A673 (cell line): Measurements from ENCODE around the gene DVL1. TPM values are rescaled to one million over a fixed set of nuclear protein-coding genes. Genes with fewer than 3 reads are reported as not detected.

Source experiments
- BruUV-seq: library from RNA; stranded (reverse); fragments of 400-500 nt; replicated peaks from 2 replicates; lab custom pipeline; 2021; lab: Mats Ljungman, UMichigan
- CTCF ChIA-PET: fragments of 300-600 bp; sonication (Branson Sonifier 250); formaldehyde crosslinking; loops from one replicate; lab custom pipeline; 2022; ENCODE audit warnings: antibody characterized with exemption; lab: Charles Lee
- POLR2A ChIA-PET: fragments of 300-600 bp; sonication (Branson Sonifier 250); formaldehyde crosslinking; loops from one replicate; lab custom pipeline; 2022; ENCODE audit warnings: antibody characterized with exemption; ENCODE audit not compliant: low non-redundant PET; lab: Charles Lee
- DNase-seq: peaks from one replicate; pipeline ENCODE4 v3.0.0-alpha.2; 2015; ENCODE audit warnings: low spot score
- H3K27ac ChIP-seq: fragments of 200-600 bp; sonication (generic); 2 replicates; pipeline ENCODE4 v1.5.1; 2016; ENCODE audit warnings: mixed run types, low read depth, mild to moderate bottlenecking, mixed read lengths, antibody characterized with exemption, low read length; ENCODE audit not compliant: poor library complexity, severe bottlenecking
- H3K27me3 ChIP-seq: fragments of 200-600 bp; sonication (generic); replicated peaks from 2 replicates; pipeline ENCODE4 v1.6.1; 2017; ENCODE audit warnings: mixed run types, low read depth, mild to moderate bottlenecking, mixed read lengths, antibody characterized with exemption, low read length; ENCODE audit not compliant: insufficient read depth, poor library complexity
- H3K36me3 ChIP-seq: fragments of 200-600 bp; sonication (generic); 2 replicates; pipeline ENCODE4 v1.6.1; 2016; ENCODE audit warnings: mixed run types, mild to moderate bottlenecking, mixed read lengths, antibody characterized with exemption, low read length; ENCODE audit not compliant: insufficient read depth, poor library complexity, severe bottlenecking
- H3K4me1 ChIP-seq: fragments of 200-600 bp; sonication (generic); 2 replicates; pipeline ENCODE4 v1.6.1; 2017; ENCODE audit warnings: mixed run types, mild to moderate bottlenecking, mixed read lengths, antibody characterized with exemption, low read length; ENCODE audit not compliant: insufficient read depth, poor library complexity, severe bottlenecking
- H3K4me3 ChIP-seq: fragments of 200-600 bp; sonication (generic); 2 replicates; pipeline ENCODE4 v1.5.1; 2016; ENCODE audit warnings: low read depth, mixed run types, mild to moderate bottlenecking, mixed read lengths, low read length; ENCODE audit not compliant: poor library complexity, severe bottlenecking
- H3K9me3 ChIP-seq: fragments of 200-600 bp; sonication (generic); 2 replicates; pipeline ENCODE4 v1.6.1; 2016; ENCODE audit warnings: mixed run types, low read depth, mild to moderate bottlenecking, mixed read lengths, antibody characterized with exemption, low read length; ENCODE audit not compliant: poor library complexity, severe bottlenecking
- EZH2 ChIP-seq: fragments of 200-600 bp; sonication (generic); IDR thresholded peaks from 2 replicates; pipeline ENCODE4 v1.6.1; 2017; ENCODE audit warnings: borderline replicate concordance, low read depth, mild to moderate bottlenecking, mixed read lengths, antibody characterized with exemption, low read length; ENCODE audit not compliant: poor library complexity, severe bottlenecking
- intact Hi-C: fragments of 100-400 bp; cut with micrococcal nuclease; formaldehyde crosslinking; loops from one replicate; pipeline ENCODE4 v1.10.0; 2022; ENCODE audit not compliant: unreplicated experiment
- total RNA-seq: library from RNA; stranded (reverse); gene quantifications from 2 replicates; pipeline ENCODE4 v1.2.3, GENCODE V29; 2021
- TF ChIP-seq, protein P1 (sequence below): fragments of 300-800, 200-600 bp; sonication (generic); conservative IDR thresholded peaks from 2 replicates; pipeline ENCODE4 v1.5.1; 2017; ENCODE audit warnings: low read depth, mild to moderate bottlenecking, antibody characterized with exemption, low read length, moderate library complexity, mixed read lengths

Gene DVL1
- total RNA-seq, 1 experiment from 2014 or later = 48.0 TPM

- ChIA-PET POLR2A (interaction anchor here (0.7 kb wide), 1 partner anchor 144 kb away, joined by 3 read pairs; no protein-coding TSS in a partner anchor), CTCF (no interaction called here)
- H3K36me3 ChIP-seq = peaks cover 72% of the 10 kb centered on the region
- H3K27me3 ChIP-seq = no peaks in the 10 kb centered on the region
- TF ChIP-seq, protein P1, sequence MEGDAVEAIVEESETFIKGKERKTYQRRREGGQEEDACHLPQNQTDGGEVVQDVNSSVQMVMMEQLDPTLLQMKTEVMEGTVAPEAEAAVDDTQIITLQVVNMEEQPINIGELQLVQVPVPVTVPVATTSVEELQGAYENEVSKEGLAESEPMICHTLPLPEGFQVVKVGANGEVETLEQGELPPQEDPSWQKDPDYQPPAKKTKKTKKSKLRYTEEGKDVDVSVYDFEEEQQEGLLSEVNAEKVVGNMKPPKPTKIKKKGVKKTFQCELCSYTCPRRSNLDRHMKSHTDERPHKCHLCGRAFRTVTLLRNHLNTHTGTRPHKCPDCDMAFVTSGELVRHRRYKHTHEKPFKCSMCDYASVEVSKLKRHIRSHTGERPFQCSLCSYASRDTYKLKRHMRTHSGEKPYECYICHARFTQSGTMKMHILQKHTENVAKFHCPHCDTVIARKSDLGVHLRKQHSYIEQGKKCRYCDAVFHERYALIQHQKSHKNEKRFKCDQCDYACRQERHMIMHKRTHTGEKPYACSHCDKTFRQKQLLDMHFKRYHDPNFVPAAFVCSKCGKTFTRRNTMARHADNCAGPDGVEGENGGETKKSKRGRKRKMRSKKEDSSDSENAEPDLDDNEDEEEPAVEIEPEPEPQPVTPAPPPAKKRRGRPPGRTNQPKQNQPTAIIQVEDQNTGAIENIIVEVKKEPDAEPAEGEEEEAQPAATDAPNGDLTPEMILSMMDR = no peak
- no peak for TF ChIP-seq EZH2
- no peak overlapping the region for H3K27ac ChIP-seq
- H3K4me3 ChIP-seq = no peak overlapping the region
- no TSS peak for BruUV-seq
- no peak for DNase-seq
- intact Hi-C loops = no loop called here
- H3K9me3 ChIP-seq = no peaks in the 10 kb centered on the region
- H3K4me1 ChIP-seq = peaks cover 11% of the 10 kb centered on the region
Observed at GRCh38 chr1:1395166-1395565, 45.9 kb upstream of the DVL1 start.

GRCh38 chr1:1394116-1394515, 44.9 kb upstream of the DVL1 start:
- CTCF ChIA-PET = no interaction called here
- BruUV-seq = no TSS peak
- POLR2A ChIA-PET = no interaction called here

GRCh38 chr1:1393428-1393827, 44.2 kb upstream of the DVL1 start:
- POLR2A ChIA-PET = no interaction called here
- Histone ChIP-seq H3K36me3 (peaks cover 90% of the 10 kb centered on the region), H3K27ac (no peak overlapping the region), H3K4me1 (peaks cover 11% of the 10 kb centered on the region), H3K27me3 (no peaks in the 10 kb centered on the region), H3K4me3 (no peak overlapping the region), H3K9me3 (no peaks in the 10 kb centered on the region)
- no TSS peak for BruUV-seq
- intact Hi-C loops = no loop called here
- no peak for TF ChIP-seq EZH2
- TF ChIP-seq, protein P1 = no peak
- DNase-seq = no peak
- CTCF ChIA-PET = no interaction called here

More at GRCh38 chr1:1394116-1394515, 44.9 kb upstream of the DVL1 start:
- peaks cover 83% of the 10 kb centered on the region for H3K36me3 ChIP-seq
- DNase-seq = no peak
- H3K4me3 ChIP-seq = no peak overlapping the region
- peaks cover 11% of the 10 kb centered on the region for H3K4me1 ChIP-seq
- H3K9me3 ChIP-seq = no peaks in the 10 kb centered on the region
- no peak for TF ChIP-seq EZH2
- TF ChIP-seq, protein P1 = no peak
- no peak overlapping the region for H3K27ac ChIP-seq
- no peaks in the 10 kb centered on the region for H3K27me3 ChIP-seq
- intact Hi-C loops = no loop called here
